Duodenal mucosa (tissue), 2 donors: ENCODE results near the gene RASL11B.

Experiments used
- H3K27ac ChIP-seq: one replicate; pipeline ENCODE4 v1.7.0; 2013; ENCODE audit warnings: low read depth, low read length
- H3K27me3 ChIP-seq, 2 donors: one replicate each; pipeline ENCODE4 v1.7.0; 2013; ENCODE audit warnings: low read length in 2 of 2, control low read depth in 1 of 2; ENCODE audit not compliant: insufficient read depth in 2 of 2, control insufficient read depth in 1 of 2
- H3K36me3 ChIP-seq, 2 donors: one replicate each; pipeline ENCODE4 v1.7.0; 2013; ENCODE audit warnings: low read length in 2 of 2, control low read depth in 1 of 2; ENCODE audit not compliant: insufficient read depth in 2 of 2, control insufficient read depth in 1 of 2
- H3K4me1 ChIP-seq, 2 donors: one replicate each; pipeline ENCODE4 v1.7.0; 2013; ENCODE audit warnings: low read length in 2 of 2, control low read depth in 1 of 2; ENCODE audit not compliant: insufficient read depth in 2 of 2, control insufficient read depth in 1 of 2
- H3K4me3 ChIP-seq, 2 donors: one replicate each; pipeline ENCODE4 v1.7.0; 2013; ENCODE audit warnings: low read length in 2 of 2, low read depth in 1 of 2
- H3K9ac ChIP-seq, 2 donors: one replicate each; pipeline ENCODE4 v1.7.0; 2013; ENCODE audit warnings: low read length in 2 of 2, low read depth in 1 of 2
- H3K9me3 ChIP-seq, 2 donors: one replicate each; pipeline ENCODE4 v1.7.0; 2013; ENCODE audit warnings: low read length in 2 of 2, control low read depth in 1 of 2; ENCODE audit not compliant: control insufficient read depth in 1 of 2

RASL11B gene

GRCh38 chr4:52883707-52884669, 21.9 kb downstream of the RASL11B start:
- Histone ChIP-seq H3K9ac (no peak overlapping the region), H3K36me3 (no peaks in the 10 kb centered on the region), H3K4me1 (no peaks in the 10 kb centered on the region), H3K9me3 (no peaks in the 10 kb centered on the region), H3K27me3 (no peaks in the 10 kb centered on the region), H3K4me3 (no peak overlapping the region), H3K27ac (no peak overlapping the region)

GRCh38 chr4:52884994-52885393, 22.9 kb downstream of the RASL11B start:
- no peaks in the 10 kb centered on the region for H3K9me3 ChIP-seq
- no peak overlapping the region for H3K4me3 ChIP-seq
- no peaks in the 10 kb centered on the region for H3K27me3 ChIP-seq
- H3K9ac ChIP-seq, result no peak overlapping the region
- H3K36me3 ChIP-seq, result no peaks in the 10 kb centered on the region
- no peak overlapping the region for H3K27ac ChIP-seq
- H3K4me1 ChIP-seq, result no peaks in the 10 kb centered on the region

DNA sequence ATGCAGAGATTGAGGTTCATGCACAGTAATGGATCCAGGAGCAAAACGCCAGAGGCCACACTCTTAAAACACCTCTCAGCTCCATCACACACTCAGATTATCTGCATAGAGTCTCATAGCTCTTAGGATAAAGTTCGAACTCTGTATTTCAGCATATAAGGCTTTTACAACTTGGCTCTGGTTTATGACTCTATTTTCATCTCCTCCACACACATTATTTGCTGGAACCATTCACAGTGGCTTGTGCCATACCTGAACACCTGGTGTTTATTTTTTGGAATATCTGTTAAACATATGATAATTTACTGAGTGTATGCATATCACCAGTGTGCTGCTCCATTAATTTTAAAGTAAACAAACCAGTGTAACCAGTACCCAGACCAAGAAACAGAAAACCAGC, 27.2 kb downstream of the RASL11B start:
- Histone ChIP-seq H3K36me3 (no peaks in the 10 kb centered on the region), H3K9ac (no peak overlapping the region), H3K27ac (no peak overlapping the region), H3K27me3 (no peaks in the 10 kb centered on the region), H3K9me3 (no peaks in the 10 kb centered on the region), H3K4me3 (no peak overlapping the region), H3K4me1 (no peaks in the 10 kb centered on the region)

DNA sequence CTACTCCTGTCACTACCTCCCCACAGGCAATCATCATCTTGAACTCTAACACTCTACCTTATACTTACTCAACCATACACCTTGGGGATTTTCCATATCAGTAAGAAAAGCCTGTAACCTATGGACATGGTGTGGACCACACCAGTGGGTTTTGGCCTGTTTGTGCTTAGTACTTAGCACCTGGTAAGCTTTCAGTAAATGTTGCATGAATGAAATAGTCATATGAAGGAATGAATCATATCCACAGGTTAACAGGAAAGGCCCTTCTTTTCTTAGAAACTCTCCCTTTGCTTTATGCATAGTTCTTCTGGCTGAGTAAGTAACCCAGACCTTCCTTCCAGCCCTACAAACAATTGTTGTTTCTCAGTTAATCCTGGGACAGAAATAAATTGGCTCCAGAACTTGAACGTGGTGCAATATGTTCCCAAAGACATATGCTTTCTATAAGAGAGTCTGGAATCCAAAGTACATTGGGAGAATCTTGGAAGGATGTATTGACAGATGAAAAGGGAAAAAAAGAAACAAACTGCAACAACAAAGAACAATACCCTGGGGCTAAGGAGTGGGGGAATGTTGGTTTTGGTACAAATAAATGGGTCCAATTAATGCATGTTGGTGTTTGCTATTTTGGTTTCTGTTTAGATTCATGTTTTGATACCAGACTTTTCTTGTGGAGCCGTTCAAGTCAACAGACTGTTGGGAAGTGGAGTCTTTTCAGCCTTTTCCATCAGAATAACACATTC, 27.8 kb downstream of the RASL11B start:
- Histone ChIP-seq H3K4me3 (no peak overlapping the region), H3K9me3 (no peaks in the 10 kb centered on the region), H3K36me3 (no peaks in the 10 kb centered on the region), H3K4me1 (no peaks in the 10 kb centered on the region), H3K9ac (no peak overlapping the region), H3K27me3 (no peaks in the 10 kb centered on the region), H3K27ac (no peak overlapping the region)

DNA sequence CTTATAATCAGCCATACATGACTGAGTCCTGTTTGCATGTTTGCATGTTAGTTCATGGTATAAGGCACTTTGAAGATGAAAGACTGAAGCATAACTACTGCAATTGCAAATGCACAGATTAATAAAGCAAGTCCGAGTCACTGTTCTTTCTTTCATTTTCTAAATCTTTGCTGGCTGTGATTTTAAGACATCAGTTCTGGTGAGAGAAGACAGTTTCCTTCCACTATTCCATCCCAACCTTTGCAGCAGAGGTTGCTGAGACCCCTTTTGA, 28.3 kb downstream of the RASL11B start:
- H3K9me3 ChIP-seq, result no peaks in the 10 kb centered on the region
- H3K27me3 ChIP-seq, result no peaks in the 10 kb centered on the region
- H3K9ac ChIP-seq, result no peak overlapping the region

DNA sequence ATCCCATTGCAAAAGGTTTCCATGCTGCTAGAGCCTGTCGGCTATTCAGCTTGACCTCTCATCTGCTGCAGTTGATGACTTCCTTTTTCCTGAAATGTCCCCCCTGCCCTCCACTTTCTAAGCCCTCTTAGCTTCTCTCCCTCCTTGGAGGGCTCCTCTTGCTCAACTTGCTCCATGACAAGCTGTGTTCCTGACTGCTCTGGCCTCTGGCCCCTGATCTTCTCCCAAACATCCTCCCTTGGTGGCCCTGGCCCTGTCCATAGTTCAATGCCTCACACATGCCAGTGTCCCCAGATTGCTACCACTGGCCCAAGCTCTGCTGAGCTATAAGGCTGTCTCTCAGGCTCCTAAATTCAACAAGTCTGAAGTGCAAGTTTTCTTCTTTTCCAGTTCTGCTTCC, 29.6 kb downstream of the RASL11B start:
- no peaks in the 10 kb centered on the region for H3K4me1 ChIP-seq
- H3K9ac ChIP-seq, result no peak overlapping the region
- H3K9me3 ChIP-seq, result no peaks in the 10 kb centered on the region
- H3K27ac ChIP-seq, result no peak overlapping the region
- no peaks in the 10 kb centered on the region for H3K36me3 ChIP-seq
- no peaks in the 10 kb centered on the region for H3K27me3 ChIP-seq
- H3K4me3 ChIP-seq, result no peak overlapping the region

More for the DNA sequence above, 28.3 kb downstream of the RASL11B start:
- H3K27ac ChIP-seq, result no peak overlapping the region
- H3K36me3 ChIP-seq, result no peaks in the 10 kb centered on the region
- H3K4me3 ChIP-seq, result no peak overlapping the region
- no peaks in the 10 kb centered on the region for H3K4me1 ChIP-seq

DNA sequence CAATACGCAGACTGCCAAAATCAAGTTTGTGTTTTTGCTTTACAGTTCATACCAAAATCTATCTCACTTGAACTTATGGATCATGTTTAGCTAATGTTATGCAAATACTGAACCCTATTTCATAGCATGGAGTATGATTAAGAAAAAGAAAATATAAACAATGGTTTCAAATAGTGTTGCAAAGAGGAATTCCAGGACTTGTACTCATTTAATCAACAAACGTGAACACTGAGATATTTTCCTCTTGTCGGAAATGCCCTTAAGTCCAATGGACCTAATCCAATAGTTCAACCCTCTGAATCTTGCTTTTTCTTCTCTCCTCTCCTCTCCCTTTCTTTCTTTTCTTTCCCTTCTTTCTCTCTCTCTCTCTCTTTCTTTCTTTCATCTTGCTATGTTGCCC, 30.8 kb downstream of the RASL11B start:
- H3K4me3 ChIP-seq, result no peak overlapping the region
- no peaks in the 10 kb centered on the region for H3K27me3 ChIP-seq
- no peaks in the 10 kb centered on the region for H3K9me3 ChIP-seq
- H3K27ac ChIP-seq, result no peak overlapping the region
- no peak overlapping the region for H3K9ac ChIP-seq
- no peaks in the 10 kb centered on the region for H3K4me1 ChIP-seq
- no peaks in the 10 kb centered on the region for H3K36me3 ChIP-seq

DNA sequence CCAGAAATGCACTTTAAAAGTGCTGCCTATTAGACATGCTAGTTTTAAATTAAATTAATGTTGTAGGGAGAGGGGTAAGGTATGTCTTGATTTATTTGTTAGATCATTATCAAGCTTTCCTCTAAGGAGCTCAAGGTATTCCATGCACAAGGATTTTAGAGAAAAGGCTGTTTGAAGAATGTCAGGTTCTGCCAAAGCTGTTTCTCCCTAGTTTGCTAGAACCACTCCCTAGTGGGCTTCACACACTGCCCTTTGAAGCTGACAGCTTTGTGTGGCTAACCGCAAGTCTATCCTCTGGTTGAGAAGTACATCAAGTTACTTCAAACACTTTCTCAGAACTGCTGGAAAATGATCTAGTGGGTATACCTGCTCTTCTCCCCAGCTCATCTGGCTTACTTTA, 32.3 kb downstream of the RASL11B start:
- no peaks in the 10 kb centered on the region for H3K27me3 ChIP-seq
- H3K27ac ChIP-seq, result no peak overlapping the region
- H3K4me3 ChIP-seq, result no peak overlapping the region
- H3K9ac ChIP-seq, result no peak overlapping the region
- no peaks in the 10 kb centered on the region for H3K9me3 ChIP-seq
- H3K36me3 ChIP-seq, result no peaks in the 10 kb centered on the region
- H3K4me1 ChIP-seq, result no peaks in the 10 kb centered on the region

DNA sequence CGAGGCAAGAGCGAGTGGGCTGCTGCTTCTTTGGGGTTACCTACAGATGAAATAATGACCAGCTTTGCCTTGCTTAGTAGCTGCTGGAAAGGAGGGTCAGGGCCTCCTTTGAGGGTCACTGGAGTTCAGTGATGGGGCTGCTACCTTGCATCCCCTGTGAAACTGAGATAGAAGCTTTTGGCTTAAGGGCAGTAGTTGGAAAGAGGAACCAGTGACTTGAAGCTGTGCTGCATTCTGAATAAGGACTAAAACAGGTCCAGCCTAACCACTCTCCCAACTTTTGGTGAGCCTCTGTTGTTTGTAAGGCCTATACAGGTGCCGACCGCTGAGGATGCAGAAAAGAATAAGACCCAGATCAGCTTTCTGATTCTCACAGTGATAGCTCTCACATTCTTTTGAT, 41.2 kb downstream of the RASL11B start:
- H3K9me3 ChIP-seq, result peaks cover 0 to 2% of the 10 kb centered on the region in 2 donors
- H3K4me3 ChIP-seq, result no peak overlapping the region
- peaks cover 0 to 9% of the 10 kb centered on the region in 2 donors for H3K36me3 ChIP-seq
- H3K4me1 ChIP-seq, result no peaks in the 10 kb centered on the region
- no peak overlapping the region for H3K9ac ChIP-seq
- H3K27me3 ChIP-seq, result no peaks in the 10 kb centered on the region
- H3K27ac ChIP-seq, result no peak overlapping the region

- peaks cover 0 to 9% of the 10 kb centered on the region in 2 donors for H3K36me3 ChIP-seq
Measured at GRCh38 chr4:52904421-52904820, 42.3 kb downstream of the RASL11B start.

More at GRCh38 chr4:52904421-52904820, 42.3 kb downstream of the RASL11B start:
- H3K27me3 ChIP-seq, result no peaks in the 10 kb centered on the region
- H3K9me3 ChIP-seq, result peaks cover 0 to 2% of the 10 kb centered on the region in 2 donors
- no peak overlapping the region for H3K4me3 ChIP-seq
- H3K9ac ChIP-seq, result no peak overlapping the region
- no peaks in the 10 kb centered on the region for H3K4me1 ChIP-seq
- no peak overlapping the region for H3K27ac ChIP-seq
